Mammary epithelial cell (primary cell): ENCODE data around the gene KPNA6.

Experiments used
- CTCF ChIP-seq, 2 donors: IDR thresholded peaks in 1 of 2; conservative IDR thresholded peaks in 1 of 2; 2 replicates each; pipeline ENCODE4 v1.5.1; 2011 to 2012; ENCODE audit warnings: inconsistent platforms in 2 of 2, low read length in 2 of 2, mild to moderate bottlenecking in 2 of 2, control low read depth in 1 of 2, low read depth in 1 of 2; ENCODE audit not compliant: insufficient read depth in 1 of 2; ENCODE audit errors: extremely low read depth in 1 of 2
- EZH2 ChIP-seq: IDR thresholded peaks from 2 replicates; pipeline ENCODE4 v1.6.1; 2012; ENCODE audit warnings: low read length, inconsistent platforms, borderline replicate concordance

GRCh38 chr1:32137111-32137510 is 29.3 kb downstream of the KPNA6 start:
- no peak for TF ChIP-seq CTCF (conservative IDR thresholded peaks at IDR 0.05 in 1 of 2, IDR thresholded peaks at IDR 0.05 in 1 of 2; ENCODE audit: extremely low read depth in 1 of 2, insufficient read depth in 1 of 2, low read depth in 1 of 2, low read length in 2 of 2)
- no peak for TF ChIP-seq EZH2
